GM18502 (cell line): ENCODE results near the gene MYT1.

Experiments
- ATAC-seq: cut with Tn5 transposase; IDR thresholded peaks from one replicate; pipeline ENCODE4 v1.9.1; 2021; ENCODE audit warnings: mild to moderate bottlenecking; ENCODE audit not compliant: unreplicated experiment, poor library complexity

MYT1 gene

DNA sequence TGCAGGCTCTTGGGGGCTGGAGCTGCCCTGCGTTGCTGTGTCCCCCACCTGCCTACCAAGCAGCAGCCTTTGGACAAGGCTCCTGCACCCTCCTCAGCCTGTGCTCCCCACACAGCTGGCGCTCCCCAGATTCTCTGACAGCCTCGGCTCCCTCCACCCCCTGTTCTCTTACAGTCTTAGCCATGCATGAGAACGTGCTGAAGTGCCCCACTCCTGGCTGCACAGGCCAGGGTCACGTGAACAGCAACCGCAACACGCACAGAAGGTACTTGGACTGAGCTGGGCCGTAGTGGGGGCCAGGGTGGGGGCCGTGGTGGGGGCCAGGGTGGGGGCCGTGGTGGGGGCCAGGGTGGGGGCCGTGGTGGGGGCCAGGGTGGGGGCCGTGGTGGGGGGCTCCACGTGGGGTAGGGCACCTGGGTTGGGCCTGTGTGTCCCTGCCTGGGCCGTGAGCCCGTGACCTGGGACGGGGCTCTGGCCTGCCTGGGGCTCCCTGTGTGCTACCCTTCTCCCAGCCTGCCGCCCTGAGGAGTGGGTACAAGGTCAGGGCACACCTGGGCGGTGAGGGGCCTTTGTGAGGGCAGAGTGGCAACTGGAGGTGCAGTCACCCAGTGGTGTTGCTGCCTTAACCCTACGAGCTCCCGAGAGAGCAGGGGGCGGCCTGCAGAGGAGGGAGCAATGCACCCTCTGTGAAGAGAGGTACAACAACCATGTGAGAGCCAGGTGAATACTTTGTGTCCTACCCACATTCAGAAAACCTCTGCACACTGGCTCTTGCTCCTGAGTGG lies 47.8 kb downstream of the MYT1 start:
- ATAC-seq: no peak

DNA sequence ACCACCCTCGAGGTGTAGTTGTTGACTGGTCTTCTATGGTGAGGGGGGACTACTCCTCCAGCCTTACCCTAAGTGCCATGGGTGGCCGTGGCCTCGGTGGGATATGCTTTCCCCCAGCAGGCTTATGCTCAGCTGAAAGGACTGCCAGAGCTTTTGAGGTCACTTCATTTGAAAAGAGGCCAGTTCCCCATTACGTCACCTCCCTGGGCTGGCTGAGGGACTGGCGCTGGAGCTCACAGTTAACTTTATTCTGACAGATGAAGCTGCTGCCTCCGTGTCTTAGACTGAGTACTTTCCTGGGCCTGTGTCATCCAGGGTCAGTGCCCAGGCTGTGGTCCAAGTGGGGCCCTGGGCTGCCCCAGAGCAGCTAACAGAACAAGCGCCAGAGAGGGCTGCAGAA lies 48.5 kb downstream of the MYT1 start:
- ATAC-seq: no peak

DNA sequence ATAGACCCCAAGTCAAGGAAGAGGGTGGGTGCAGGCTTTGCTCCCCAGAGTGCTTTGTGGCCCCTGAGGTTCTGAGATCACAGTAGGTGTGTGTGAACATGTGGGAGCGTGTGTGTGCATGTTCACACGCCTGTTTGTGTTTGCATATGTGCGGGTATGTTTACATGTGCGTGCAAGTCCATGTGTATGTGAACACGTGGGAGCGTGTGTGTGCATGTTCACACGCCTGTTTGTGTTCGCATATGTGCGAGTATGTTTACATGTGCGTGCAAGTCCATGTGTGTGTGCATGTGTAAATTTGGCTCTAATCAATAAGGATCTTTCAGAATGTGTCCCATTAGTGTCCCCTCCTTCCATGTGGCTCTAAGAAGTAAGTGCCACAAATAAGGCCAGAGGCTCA lies 49.9 kb downstream of the MYT1 start:
- no peak for ATAC-seq

DNA sequence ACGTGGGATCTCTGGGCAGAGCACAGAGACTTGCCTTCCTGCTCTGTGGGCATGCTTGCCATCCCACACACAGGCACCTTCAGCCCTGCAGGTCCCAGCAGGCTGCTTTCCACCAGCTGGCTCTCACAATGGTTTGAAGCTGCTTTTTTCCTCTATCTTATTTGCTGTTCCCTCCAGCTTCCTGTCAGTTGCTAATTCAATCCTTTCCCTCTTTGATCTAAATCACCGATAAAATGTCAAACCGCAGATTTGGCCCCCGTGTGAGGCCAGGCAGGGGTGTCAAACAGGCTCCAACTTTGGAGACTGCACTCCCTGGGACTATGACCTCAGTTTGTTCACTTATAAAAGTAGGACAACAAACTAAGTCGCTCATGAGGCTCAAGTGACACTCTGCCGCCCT lies 50.7 kb downstream of the MYT1 start:
- no peak for ATAC-seq

DNA sequence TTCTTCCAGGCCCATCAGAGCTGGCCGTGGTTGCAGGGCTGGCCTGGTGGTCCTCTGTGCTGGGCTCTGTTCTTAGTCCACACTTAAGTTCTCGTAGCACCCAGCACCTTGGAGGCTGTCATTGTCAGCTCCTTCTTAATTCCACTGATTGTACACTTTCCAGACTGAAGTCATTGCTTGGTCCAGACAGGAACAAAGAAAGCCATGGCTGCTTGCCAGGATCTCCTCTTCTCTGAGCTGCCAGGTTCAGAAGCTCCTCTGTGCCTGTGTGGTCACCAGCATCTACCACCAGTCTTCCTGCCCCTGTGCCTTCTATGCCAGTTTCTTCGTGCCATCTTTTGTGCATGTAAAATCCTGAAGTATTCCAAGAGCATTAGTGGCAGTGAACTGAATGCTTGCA lies 51.8 kb downstream of the MYT1 start:
- ATAC-seq: no peak

DNA sequence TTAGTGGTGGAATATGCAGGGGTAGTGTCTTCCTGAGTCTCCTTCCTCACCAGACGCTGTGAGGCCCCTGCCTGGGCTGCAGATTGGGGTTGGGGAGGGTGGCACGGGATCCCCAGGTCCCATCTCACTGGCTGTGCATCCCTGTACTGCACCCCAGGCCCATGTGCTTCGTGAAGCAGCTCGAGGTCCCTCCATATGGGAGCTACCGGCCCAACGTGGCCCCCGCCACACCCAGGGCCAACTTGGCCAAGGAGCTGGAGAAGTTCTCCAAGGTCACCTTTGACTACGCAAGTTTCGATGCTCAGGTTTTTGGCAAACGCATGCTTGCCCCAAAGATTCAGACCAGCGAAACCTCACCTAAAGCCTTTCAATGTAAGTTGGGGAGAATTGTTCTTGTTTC lies 52.7 kb downstream of the MYT1 start:
- no peak for ATAC-seq

DNA sequence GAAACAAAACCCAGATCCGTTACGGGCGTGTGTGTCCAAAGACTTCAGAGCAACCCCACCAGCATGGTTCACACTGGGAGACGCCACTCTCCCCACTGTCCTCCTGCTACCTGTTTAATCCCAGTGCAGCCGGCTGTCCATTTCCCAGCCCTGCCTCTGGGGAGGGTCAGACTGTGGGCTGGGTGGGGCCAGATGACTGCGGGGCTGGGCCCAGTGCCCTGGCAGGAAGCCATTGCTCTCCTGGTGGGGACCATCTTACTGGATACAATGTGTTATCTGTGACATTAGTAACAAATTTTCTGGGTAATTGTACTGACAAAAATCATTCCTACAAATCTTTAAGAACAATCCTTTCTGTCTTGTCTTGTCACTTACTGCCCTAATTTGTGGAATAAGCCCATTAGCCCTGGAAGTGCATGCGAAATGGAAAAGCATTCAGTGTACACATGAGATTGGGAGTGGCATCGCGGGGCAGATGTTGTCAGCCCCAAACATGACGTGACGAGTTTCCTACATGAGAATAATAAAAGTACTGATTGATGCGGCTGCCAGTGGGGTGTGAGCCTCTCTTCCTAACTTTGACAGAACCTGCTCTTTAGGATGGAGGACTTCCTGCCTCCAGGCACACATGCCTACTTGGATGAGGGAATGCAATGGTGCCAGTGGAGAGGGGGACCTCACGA lies 53.4 kb downstream of the MYT1 start:
- no peak for ATAC-seq

DNA sequence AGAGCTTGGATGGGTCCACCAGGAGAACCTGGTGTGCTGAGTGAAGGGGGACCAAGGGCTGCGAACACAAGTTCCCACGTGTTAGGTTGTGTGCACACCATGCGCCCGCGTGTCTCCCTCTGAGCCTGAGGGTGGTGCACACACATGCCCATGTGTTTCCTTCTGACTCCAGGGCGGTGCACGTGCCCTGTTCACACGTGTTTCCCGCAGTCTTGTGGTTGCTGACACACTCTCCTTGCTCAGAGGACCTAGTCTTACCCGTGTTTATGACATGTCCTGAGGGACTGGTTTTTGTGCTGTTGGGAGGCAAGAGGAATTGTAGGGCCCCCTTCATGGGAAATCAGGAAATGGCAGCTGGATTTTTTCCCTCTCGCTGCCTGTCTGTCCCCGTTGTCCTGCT lies 55.0 kb downstream of the MYT1 start:
- ATAC-seq: no peak

DNA sequence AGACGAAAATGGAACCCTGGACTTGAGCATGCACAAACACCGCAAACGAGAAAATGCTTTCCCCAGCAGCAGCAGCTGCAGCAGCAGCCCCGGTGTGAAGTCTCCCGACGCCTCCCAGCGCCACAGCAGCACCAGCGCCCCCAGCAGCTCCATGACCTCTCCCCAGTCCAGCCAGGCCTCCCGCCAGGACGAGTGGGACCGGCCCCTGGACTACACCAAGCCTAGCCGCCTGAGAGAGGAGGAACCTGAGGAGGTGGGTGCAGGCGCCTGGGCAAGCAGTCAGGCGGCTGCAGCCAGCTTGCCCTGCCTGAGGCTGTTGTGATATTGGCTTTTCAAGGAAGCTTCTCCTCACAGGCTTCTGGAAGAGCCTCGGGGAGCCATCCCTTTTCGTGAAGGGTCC lies 55.5 kb downstream of the MYT1 start:
- no peak for ATAC-seq

DNA sequence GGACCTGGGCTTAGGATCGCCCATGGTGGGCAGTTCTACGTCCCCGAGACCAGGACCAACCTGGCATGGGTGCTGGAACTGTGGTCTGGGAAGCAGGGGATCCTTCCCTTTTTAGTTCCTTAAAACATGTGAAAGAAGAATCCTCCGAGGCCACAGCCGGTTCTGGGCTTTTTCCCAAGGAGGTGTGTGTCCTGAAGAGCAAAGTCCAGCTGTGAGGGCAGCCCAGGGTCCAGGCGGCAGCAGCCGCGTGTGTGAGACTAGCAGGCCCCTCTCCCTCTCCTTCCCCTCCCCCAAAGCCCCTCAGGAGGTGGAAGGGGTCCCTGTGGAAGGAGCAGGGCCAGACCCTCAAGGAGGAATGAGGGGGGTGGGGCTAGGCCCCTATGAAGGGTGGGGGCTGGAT lies 56.2 kb downstream of the MYT1 start:
- ATAC-seq: no peak

DNA sequence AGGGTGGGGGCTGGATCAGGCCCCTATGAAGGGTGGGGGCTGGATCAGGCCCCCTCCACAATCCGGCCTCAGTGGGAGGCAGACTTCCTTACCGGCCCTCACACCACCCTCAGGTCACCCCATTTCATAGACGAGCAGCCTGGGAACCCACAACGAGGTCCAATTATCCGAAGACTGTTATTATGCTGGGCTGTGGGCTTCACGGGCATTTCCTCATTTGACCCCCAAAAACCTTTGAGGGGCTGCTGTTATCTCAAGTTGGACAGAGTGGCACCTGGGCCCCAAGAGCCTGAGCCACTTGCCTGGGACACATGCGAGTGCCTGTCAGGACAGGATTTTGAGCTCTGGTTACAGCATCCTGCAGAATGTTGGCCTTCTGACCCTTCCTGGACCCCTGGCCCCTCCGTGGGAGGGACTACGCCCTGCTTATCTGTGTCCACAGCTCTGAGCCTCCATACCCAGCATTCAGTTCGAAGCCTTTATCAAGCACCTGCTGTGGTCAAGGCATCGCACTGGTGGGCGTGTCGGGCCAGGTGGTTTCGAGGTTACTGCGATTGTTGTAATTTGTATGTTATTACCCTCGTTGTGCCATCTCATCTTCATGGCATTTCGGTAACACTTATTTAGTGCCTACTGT lies 56.8 kb downstream of the MYT1 start:
- no peak for ATAC-seq

DNA sequence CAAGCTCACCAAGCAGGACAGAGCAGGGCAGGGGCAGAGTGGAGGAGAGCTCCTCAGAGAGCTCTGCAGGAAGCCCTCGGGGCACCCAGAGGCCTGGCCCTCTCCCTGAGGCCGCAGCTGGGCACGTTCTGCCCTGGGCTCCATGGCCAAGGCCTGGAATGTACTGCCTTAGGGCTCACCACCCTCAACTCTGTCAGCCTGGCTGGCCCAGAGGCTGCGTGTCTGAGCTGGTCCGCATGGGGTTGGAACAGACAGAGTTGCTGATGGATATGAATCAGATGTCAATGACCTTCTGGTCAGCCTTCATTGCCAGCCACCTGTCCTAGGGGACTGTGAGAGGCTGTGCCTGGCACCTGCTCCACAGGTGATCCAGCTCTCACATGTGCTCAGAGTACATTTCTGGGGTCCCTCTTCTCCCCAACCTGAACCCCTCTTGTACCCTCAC lies 58.1 kb downstream of the MYT1 start:
- ATAC-seq: no peak

DNA sequence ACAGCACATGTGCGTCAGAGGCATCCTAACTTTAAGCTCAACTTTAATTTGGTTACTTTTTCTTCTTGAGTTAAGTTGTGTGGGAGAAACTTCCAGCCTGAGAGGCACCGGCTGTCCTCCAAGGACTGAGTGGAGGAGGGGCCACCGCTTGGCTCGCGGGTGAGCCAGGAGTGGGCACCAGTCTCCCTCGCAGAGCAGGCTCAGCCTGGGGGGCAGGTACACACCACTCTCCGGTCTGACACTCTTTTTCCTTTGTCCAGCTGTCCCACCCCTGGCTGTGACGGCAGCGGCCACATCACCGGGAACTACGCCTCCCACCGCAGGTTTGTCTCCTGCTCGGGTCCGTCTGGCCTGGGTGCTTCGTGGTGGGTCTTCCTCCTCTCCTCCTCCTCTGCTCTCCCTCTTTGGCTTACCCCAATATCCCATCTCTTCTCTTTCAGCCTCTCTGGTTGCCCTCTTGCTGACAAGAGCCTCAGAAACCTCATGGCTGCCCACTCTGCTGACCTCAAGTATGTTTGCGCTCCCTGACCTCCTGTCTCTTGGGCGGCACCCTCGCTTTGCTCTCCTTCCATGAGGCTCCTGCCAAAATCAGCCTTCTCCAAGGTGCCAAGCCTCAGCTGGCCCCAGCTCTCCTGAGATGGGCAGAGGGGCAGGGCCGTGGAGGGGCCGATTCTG lies 58.7 kb downstream of the MYT1 start:
- ATAC-seq: no peak

DNA sequence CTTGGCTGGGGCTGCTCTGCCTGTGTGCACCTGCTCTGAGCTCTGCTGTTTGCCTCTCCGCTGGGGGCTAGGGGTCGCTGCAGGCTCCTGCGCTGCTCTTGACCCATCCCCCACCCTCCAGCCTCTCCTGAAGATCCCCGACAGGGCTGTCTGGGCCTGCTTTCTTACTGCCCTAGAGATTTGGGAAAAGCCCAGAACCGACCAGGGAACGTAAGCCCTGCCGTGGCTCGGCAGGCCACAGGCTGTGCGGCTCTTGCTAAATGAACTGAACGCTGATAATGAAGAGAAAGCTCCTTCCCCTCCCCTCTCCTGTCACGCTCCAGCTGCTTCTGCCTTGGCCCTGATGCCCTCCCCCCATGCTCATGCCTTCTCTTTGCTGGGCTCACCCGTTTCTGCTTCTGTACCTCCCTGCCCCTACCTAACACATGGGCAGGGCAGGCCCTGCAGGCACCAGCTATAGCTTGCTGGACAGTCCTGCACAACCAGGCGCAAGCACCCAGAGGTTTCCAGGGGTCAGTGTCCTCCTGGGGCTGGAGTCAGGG lies 59.3 kb downstream of the MYT1 start:
- no peak for ATAC-seq

DNA sequence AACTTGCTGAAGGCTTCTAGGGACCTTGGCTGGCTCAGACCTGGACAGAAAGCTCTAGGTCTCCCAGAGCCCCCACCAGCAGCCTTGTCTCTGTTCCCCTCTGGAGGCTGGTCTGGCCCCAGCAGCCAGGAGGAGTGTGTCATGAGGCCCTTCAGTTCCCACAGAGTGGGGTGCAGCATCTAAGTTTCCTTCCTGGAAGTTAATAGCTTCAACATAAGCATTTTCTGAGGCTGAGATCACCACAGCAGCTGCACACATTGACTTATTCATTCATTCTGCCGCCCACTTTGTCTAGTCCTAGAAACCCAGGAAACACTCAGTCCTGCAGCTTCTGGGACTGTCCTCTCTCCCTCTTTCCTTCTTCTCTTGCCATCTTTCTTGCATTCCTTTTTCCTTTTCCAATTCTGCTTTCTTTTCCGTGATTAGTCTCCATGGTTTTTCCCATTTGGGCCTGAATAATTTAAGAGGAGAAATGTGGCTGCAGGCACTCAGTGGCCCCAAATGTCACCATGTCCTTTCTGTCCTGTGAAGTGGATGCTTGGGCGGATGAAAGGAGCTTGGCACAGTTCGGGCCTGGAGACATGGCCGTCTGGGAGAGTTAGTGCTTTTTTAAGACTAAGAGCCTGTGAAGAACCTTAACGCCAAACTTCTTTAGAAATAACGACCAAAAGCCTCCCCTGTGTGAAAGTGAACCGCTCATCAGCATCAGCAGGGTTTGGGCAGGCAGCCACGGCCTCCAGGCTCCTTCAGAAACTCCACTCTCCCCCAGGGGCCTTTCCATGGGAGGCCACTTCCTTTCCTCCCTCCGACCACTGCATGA lies 60.3 kb downstream of the MYT1 start:
- no peak for ATAC-seq

DNA sequence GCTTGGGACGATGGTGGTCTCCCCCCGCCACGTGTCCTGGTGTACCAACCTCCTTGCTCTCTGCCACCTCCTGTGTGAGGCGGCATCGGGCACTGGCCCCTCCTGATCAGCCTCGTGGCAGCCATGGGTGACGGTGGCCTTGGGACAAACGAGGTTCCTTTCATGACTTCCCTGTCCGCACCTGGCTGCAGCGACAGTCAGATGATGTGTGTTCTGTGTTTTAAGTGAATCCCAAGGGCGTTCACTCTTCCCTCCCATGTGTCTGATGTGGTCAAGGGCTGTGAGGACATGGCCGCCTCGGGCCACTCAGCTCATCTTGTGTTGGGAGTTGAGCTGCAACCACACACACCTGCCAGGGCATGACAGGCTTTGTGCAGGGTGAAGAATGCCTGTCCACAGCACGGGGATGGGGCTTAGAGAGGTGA lies 60.9 kb downstream of the MYT1 start:
- ATAC-seq: no peak

DNA sequence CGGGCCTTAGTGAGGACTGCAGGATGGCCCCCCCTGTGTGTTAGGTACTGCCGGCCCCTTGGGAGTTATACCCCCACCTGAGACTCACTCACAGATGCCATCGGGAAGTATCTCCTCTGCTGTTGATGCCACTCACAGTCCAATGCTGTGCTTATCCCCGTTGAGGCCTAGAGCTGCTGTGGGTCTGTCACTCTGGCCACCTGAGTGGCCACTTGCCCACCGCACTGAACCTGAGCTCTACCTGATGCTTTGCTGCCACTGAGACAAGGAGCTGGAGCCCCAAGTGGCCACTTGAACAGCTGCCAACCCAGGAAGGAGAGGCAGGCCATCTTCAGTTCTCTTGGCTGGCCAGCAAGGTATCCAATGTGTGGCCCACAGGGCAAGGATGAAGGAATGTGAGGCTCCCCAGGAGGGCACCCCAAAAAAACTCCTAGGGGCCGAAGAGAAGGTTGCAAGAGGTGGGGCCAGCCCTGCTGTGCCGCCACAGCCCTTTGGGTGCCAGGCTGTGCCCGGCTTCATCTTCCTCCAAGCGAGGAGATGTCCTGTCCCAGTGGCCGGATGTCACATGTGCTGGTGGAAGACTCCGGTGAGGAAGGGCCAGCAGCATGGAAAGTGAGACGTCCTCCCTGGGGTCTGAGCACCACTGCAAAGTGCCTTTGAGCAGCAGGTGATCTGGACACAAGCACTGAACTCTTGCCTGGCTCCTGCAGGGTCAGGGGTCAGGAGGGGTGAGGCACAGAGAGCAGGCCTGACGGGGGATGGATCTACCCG lies 61.8 kb downstream of the MYT1 start:
- no peak for ATAC-seq

DNA sequence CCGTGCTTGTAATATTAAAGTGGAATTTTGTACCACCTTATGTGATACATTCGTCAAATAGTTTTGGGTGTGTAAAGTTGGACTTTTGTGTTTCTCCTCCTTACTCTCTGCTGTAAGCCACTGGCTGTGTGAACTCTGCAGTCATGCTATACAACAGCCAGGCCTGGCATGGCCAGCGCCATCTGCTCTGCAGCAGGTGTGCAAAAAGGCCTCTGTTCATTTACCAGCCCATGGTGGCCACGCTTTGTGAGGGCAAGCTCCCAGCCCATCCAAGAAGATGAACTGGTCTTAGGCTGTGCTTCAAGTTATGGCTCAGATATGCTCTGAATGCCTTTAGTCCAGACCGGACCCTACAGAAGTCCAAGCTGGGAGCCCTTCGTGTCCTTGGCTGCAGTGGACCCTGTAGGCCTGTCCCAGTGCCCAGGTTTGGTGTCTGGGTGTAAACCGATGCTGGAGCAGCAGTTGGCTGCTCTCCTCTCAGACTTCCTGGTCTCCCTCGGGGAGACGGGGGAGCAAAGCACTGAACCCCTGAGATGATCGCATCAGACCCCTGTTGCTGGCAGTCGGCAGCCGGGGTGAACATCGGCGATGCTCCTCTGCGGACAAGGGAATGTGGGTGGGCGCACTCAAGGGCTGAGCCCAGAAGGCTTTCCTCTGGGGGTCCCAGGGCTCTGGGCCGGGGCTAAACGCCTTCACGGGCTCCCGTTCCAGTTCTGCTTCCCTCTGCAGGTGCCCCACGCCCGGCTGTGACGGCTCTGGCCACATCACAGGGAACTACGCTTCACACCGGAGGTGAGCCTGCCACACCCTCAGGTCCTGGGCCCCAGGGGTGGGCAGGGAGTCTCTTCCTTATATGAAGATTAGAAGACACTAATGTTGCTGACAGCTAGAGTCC lies 62.7 kb downstream of the MYT1 start:
- ATAC-seq: no peak
